DND-41 (cell line): ENCODE results near the gene TTC28.

Experiments used
- EZH2 ChIP-seq: IDR thresholded peaks from 3 replicates; pipeline ENCODE4 v1.6.1; 2012; ENCODE audit warnings: borderline replicate concordance, low read depth, mild to moderate bottlenecking, moderate library complexity, low read length, inconsistent platforms; ENCODE audit not compliant: severe bottlenecking
- TF ChIP-seq, protein P1 (sequence below): IDR thresholded peaks from 2 replicates; pipeline ENCODE4 v1.5.1; 2012; ENCODE audit warnings: borderline replicate concordance, low read length, moderate library complexity, mild to moderate bottlenecking; ENCODE audit not compliant: poor library complexity, severe bottlenecking; ENCODE audit errors: extremely low read depth

DNA sequence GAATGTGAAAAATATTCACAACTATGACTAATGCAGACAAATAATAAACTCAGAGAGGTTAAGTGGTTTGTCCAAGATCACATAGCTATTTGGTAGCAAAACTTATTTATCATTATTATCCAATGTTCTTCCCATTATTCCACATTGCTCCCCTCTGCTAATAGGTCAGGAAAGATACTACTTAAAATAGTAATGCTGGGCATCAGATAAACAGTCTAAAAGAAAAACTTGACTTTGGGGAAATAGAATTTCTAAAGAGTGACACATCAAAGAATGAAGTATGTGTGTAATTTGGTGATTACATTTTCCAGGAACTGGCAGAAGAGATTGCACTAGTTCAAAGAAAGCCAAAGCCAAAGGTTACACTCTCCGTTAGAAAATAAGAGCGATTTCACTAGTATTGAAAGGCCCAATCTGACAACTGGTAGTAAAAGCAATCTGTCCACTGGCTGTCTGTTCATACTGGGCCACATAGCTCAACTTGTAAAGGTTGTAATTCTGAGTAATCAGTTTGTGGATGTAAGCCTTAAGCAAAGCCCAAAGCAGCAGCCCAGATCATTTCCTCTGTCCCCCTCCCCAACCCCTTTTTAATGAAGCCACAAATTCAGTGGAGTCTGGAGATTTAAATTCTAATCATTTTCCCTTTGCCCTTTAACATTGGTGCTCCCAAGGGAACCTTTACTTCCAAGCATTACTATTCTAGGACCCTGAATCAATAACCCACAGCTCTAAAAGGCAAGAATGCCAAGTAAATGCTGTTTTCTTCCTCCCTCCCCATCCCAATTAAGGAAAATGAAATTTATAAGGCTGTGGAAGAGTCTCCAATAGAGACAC lies 283.5 kb downstream of the TTC28 start:
- TF ChIP-seq, protein P1, sequence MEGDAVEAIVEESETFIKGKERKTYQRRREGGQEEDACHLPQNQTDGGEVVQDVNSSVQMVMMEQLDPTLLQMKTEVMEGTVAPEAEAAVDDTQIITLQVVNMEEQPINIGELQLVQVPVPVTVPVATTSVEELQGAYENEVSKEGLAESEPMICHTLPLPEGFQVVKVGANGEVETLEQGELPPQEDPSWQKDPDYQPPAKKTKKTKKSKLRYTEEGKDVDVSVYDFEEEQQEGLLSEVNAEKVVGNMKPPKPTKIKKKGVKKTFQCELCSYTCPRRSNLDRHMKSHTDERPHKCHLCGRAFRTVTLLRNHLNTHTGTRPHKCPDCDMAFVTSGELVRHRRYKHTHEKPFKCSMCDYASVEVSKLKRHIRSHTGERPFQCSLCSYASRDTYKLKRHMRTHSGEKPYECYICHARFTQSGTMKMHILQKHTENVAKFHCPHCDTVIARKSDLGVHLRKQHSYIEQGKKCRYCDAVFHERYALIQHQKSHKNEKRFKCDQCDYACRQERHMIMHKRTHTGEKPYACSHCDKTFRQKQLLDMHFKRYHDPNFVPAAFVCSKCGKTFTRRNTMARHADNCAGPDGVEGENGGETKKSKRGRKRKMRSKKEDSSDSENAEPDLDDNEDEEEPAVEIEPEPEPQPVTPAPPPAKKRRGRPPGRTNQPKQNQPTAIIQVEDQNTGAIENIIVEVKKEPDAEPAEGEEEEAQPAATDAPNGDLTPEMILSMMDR: no peak
- no peak for TF ChIP-seq EZH2
